ENCODE results near the gene GPC2.
"Not testable (repeated sequence)": the region's sequence is repeated elsewhere in the genome, so short reads cannot be mapped to it uniquely, and the experiment has no call there.

Gene GPC2

GRCh38 chr7:100189061-100189460 is 11.9 kb upstream of the GPC2 start:
- no peak overlapping the region for H3K4me3 ChIP-seq (ENCODE audit: low read depth, low read length)
- DNase-seq (ENCODE audit: low read depth) = no peak
- no peak for TF ChIP-seq CTCF (IDR thresholded peaks at IDR 0.05; ENCODE audit: control insufficient read depth, extremely low read depth, insufficient read depth)

- no peak overlapping the region for H3K4me3 ChIP-seq (ENCODE audit: low read depth, low read length)
- TF ChIP-seq CTCF (IDR thresholded peaks at IDR 0.05; ENCODE audit: control insufficient read depth, extremely low read depth, insufficient read depth) = no peak
- DNase-seq (ENCODE audit: low read depth) = no peak
These were observed 8.5 kb upstream of the GPC2 start for GRCh38 chr7:100185726-100186125.

- not testable (repeated sequence) for DNase-seq (ENCODE audit: low read depth); H3K4me3 ChIP-seq (ENCODE audit: low read depth, low read length)
These were observed 5.9 kb upstream of the GPC2 start for GRCh38 chr7:100183090-100183489.

GRCh38 chr7:100182616-100183015 is 5.4 kb upstream of the GPC2 start:
- not testable (repeated sequence) for H3K4me3 ChIP-seq (ENCODE audit: low read depth, low read length); DNase-seq (ENCODE audit: low read depth)

- H3K4me3 ChIP-seq (ENCODE audit: low read depth, low read length); DNase-seq (ENCODE audit: low read depth): not testable (repeated sequence)
These were observed 2.9 kb upstream of the GPC2 start for GRCh38 chr7:100180084-100180483.

- peak overlapping the region; percentile 93 for H3K4me3 ChIP-seq (ENCODE audit: low read depth, low read length)
- TF ChIP-seq CTCF (IDR thresholded peaks at IDR 0.05; ENCODE audit: control insufficient read depth, extremely low read depth, insufficient read depth) = no peak
- no peak for DNase-seq (ENCODE audit: low read depth)
These were observed 811 bp downstream of the GPC2 start for GRCh38 chr7:100176096-100177044.

- no peak for DNase-seq (ENCODE audit: low read depth)
- TF ChIP-seq CTCF (IDR thresholded peaks at IDR 0.05; ENCODE audit: control insufficient read depth, extremely low read depth, insufficient read depth) = no peak
- H3K4me3 ChIP-seq (ENCODE audit: low read depth, low read length) = no peak overlapping the region
These were observed 1.8 kb downstream of the GPC2 start for GRCh38 chr7:100175296-100175935.

GRCh38 chr7:100174582-100174981 is 2.6 kb downstream of the GPC2 start:
- no peak for DNase-seq (ENCODE audit: low read depth)
- H3K4me3 ChIP-seq (ENCODE audit: low read depth, low read length) = no peak overlapping the region
- TF ChIP-seq CTCF (IDR thresholded peaks at IDR 0.05; ENCODE audit: control insufficient read depth, extremely low read depth, insufficient read depth) = no peak
